Measurements from ENCODE around the gene SFTPA1.

DNA sequence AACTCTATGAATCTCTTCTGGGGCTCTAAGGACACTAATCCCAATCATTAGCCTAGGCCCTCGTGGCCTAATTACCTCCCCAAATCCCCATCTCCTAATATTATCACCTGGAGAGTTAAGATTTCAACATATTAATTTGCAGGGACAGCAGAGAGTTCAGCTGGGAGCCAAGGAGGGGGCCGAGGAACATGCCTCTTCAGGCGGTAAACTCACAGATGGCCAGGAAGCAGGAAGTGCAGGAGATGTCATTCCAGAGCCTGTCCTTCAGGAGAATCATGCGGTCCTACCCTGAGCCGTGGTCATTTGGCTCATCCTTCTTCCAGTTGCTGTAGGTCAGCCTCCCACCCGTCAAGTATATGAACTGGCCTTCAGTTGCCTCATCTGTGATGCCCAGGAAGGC, 28.6 kb upstream of the SFTPA1 start:
- TF ChIP-seq EP300 (IDR thresholded peaks at IDR 0.05; ENCODE audit: borderline replicate concordance) (no peak), EGR1 (IDR thresholded peaks at IDR 0.05) (no peak), TAF1 (IDR thresholded peaks at IDR 0.05; ENCODE audit: low read depth) (no peak), TCF12 (IDR thresholded peaks at IDR 0.05; ENCODE audit: low read depth) (no peak), CREB1 (IDR thresholded peaks at IDR 0.05; ENCODE audit: low read depth) (no peak), NFIC (IDR thresholded peaks at IDR 0.05) (no peak), RAD21 (IDR thresholded peaks at IDR 0.05; ENCODE audit: low read depth) (no peak), CEBPB (IDR thresholded peaks at IDR 0.05) (no peak), ZBTB7A (IDR thresholded peaks at IDR 0.05; ENCODE audit: low read depth) (no peak), FOXM1 (IDR thresholded peaks at IDR 0.05; ENCODE audit: borderline replicate concordance, low read depth) (no peak), YY1 (IDR thresholded peaks at IDR 0.05; ENCODE audit: low read depth) (no peak), TEAD4 (IDR thresholded peaks at IDR 0.05) (no peak)
- TF ChIP-seq, protein P1, sequence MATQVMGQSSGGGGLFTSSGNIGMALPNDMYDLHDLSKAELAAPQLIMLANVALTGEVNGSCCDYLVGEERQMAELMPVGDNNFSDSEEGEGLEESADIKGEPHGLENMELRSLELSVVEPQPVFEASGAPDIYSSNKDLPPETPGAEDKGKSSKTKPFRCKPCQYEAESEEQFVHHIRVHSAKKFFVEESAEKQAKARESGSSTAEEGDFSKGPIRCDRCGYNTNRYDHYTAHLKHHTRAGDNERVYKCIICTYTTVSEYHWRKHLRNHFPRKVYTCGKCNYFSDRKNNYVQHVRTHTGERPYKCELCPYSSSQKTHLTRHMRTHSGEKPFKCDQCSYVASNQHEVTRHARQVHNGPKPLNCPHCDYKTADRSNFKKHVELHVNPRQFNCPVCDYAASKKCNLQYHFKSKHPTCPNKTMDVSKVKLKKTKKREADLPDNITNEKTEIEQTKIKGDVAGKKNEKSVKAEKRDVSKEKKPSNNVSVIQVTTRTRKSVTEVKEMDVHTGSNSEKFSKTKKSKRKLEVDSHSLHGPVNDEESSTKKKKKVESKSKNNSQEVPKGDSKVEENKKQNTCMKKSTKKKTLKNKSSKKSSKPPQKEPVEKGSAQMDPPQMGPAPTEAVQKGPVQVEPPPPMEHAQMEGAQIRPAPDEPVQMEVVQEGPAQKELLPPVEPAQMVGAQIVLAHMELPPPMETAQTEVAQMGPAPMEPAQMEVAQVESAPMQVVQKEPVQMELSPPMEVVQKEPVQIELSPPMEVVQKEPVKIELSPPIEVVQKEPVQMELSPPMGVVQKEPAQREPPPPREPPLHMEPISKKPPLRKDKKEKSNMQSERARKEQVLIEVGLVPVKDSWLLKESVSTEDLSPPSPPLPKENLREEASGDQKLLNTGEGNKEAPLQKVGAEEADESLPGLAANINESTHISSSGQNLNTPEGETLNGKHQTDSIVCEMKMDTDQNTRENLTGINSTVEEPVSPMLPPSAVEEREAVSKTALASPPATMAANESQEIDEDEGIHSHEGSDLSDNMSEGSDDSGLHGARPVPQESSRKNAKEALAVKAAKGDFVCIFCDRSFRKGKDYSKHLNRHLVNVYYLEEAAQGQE (IDR thresholded peaks at IDR 0.05; ENCODE audit: low read depth) = no peak
- TF ChIP-seq, protein P2, sequence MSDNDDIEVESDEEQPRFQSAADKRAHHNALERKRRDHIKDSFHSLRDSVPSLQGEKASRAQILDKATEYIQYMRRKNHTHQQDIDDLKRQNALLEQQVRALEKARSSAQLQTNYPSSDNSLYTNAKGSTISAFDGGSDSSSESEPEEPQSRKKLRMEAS (IDR thresholded peaks at IDR 0.05) = no peak
